Trophoblast cell (in vitro differentiated cells and primary cell): ENCODE measurements around the gene UBE2Q1.
A peak's percentile ranks its signal among the peaks of the same experiment; 100 is the strongest.

ENCODE experiments used
- DNase-seq, 2 donors: peaks; one replicate each; pipeline ENCODE4 v3.0.0-alpha.2; 2016
- H2AFZ ChIP-seq: 2 replicates; pipeline ENCODE4 v1.6.1; 2013; ENCODE audit warnings: low read length, moderate library complexity, mild to moderate bottlenecking; ENCODE audit not compliant: insufficient read depth, poor library complexity
- H2AK5ac ChIP-seq: 2 replicates; pipeline ENCODE4 v1.6.1; 2013; ENCODE audit warnings: mild to moderate bottlenecking, low read length
- H2BK120ac ChIP-seq: 2 replicates; pipeline ENCODE4 v1.6.1; 2013; ENCODE audit warnings: low read length, mild to moderate bottlenecking, moderate library complexity; ENCODE audit not compliant: insufficient read depth, poor library complexity
- H2BK12ac ChIP-seq: 2 replicates; pipeline ENCODE4 v1.6.1; 2013; ENCODE audit warnings: mild to moderate bottlenecking, low read length, moderate library complexity
- H2BK5ac ChIP-seq: 2 replicates; pipeline ENCODE4 v1.6.1; 2013; ENCODE audit warnings: low read length, low read depth, moderate library complexity, mild to moderate bottlenecking; ENCODE audit not compliant: poor library complexity
- H3K14ac ChIP-seq: 2 replicates; pipeline ENCODE4 v1.6.1; 2013; ENCODE audit warnings: mild to moderate bottlenecking, low read length
- H3K18ac ChIP-seq: 2 replicates; pipeline ENCODE4 v1.6.1; 2013; ENCODE audit warnings: mild to moderate bottlenecking, low read length
- H3K23ac ChIP-seq: 2 replicates; pipeline ENCODE4 v1.6.1; 2013; ENCODE audit warnings: low read length
- H3K27ac ChIP-seq: 2 replicates; pipeline ENCODE4 v1.5.1; 2013; ENCODE audit warnings: low read depth, mild to moderate bottlenecking, inconsistent platforms, low read length, moderate library complexity
- H3K27me3 ChIP-seq: 2 replicates; pipeline ENCODE4 v1.6.1; 2013; ENCODE audit warnings: inconsistent platforms, mild to moderate bottlenecking, low read length, moderate library complexity; ENCODE audit not compliant: insufficient read depth
- H3K36me3 ChIP-seq, 2 experiments: 1 replicate in 1 of 2; 2 replicates in 1 of 2; pipeline ENCODE4 v1.6.1; 2013; ENCODE audit warnings: low read length in 2 of 2, mild to moderate bottlenecking in 2 of 2, moderate library complexity in 1 of 2; ENCODE audit not compliant: insufficient read depth in 2 of 2, control insufficient read depth in 1 of 2
- H3K4ac ChIP-seq: 2 replicates; pipeline ENCODE4 v1.6.1; 2013; ENCODE audit warnings: low read depth, mild to moderate bottlenecking, low read length, moderate library complexity
- H3K4me1 ChIP-seq, 2 experiments: 1 replicate in 1 of 2; 2 replicates in 1 of 2; pipeline ENCODE4 v1.6.1; 2013; ENCODE audit warnings: low read length in 2 of 2, mild to moderate bottlenecking in 2 of 2, moderate library complexity in 1 of 2; ENCODE audit not compliant: insufficient read depth in 2 of 2, control insufficient read depth in 1 of 2
- H3K4me2 ChIP-seq: 2 replicates; pipeline ENCODE4 v1.6.1; 2013; ENCODE audit warnings: inconsistent platforms, mild to moderate bottlenecking, low read length, moderate library complexity
- H3K4me3 ChIP-seq: 2 replicates; pipeline ENCODE4 v1.5.1; 2013; ENCODE audit warnings: mild to moderate bottlenecking, low read depth, low read length, inconsistent platforms
- H3K79me1 ChIP-seq: one replicate; pipeline ENCODE4 v1.6.1; 2013; ENCODE audit warnings: low read length
- H3K79me2 ChIP-seq: 2 replicates; pipeline ENCODE4 v1.6.1; 2013; ENCODE audit warnings: low read length, mild to moderate bottlenecking; ENCODE audit not compliant: control insufficient read depth, insufficient read depth, poor library complexity
- H3K9ac ChIP-seq: 2 replicates; pipeline ENCODE4 v1.6.1; 2013; ENCODE audit warnings: mild to moderate bottlenecking, low read length
- H3K9me3 ChIP-seq: 2 replicates; pipeline ENCODE4 v1.6.1; 2013; ENCODE audit warnings: low read depth, mild to moderate bottlenecking, control low read depth, inconsistent platforms, low read length; ENCODE audit not compliant: insufficient read depth
- H4K12ac ChIP-seq: 2 replicates; pipeline ENCODE4 v1.6.1; 2013; ENCODE audit warnings: low read depth, mild to moderate bottlenecking, low read length, moderate library complexity
- H4K8ac ChIP-seq: 2 replicates; pipeline ENCODE4 v1.6.1; 2013; ENCODE audit warnings: low read depth, mild to moderate bottlenecking, low read length, moderate library complexity
- H4K91ac ChIP-seq: one replicate; pipeline ENCODE4 v1.6.1; 2013; ENCODE audit warnings: low read depth, mild to moderate bottlenecking, low read length, moderate library complexity
- WGBS: extraction: QIAGEN DNeasy Blood & Tissue Kit; methylation state at CpG from one replicate; pipeline ENCODE4 v1.1.7; 2013; ENCODE audit warnings: missing lambda C conversion rate; ENCODE audit not compliant: insufficient read length, insufficient coverage; ENCODE audit errors: extremely low coverage; 5-methylcytosine and 5-hydroxymethylcytosine counted together

Gene UBE2Q1

GRCh38 chr1:154583773-154584172 is 25.3 kb upstream of the UBE2Q1 start:
- Histone ChIP-seq H3K36me3 (peaks cover 63 to 90% of the 10 kb centered on the region in 2 experiments), H4K91ac (no peak overlapping the region), H2BK12ac (no peak overlapping the region), H2AK5ac (no peak overlapping the region), H3K9me3 (no peaks in the 10 kb centered on the region), H3K9ac (no peak overlapping the region), H4K12ac (no peak overlapping the region), H3K4me1 (no peaks in the 10 kb centered on the region), H3K23ac (no peak overlapping the region), H3K79me2 (no peaks in the 10 kb centered on the region), H3K14ac (no peak overlapping the region), H3K79me1 (no peaks in the 10 kb centered on the region), H3K4me3 (no peak overlapping the region), H3K27me3 (no peaks in the 10 kb centered on the region), H2BK5ac (no peak overlapping the region), H3K27ac (no peak overlapping the region), H2BK120ac (no peak overlapping the region), H3K4ac (no peak overlapping the region), H3K4me2 (no peak overlapping the region), H4K8ac (no peak overlapping the region), H2AFZ (no peak overlapping the region), H3K18ac (no peak overlapping the region)
- no CpG with 5 or more reads among the region's 9 CpGs for WGBS
- peak in 1 of 2 donors; percentile 27 for DNase-seq

- Histone ChIP-seq H3K14ac (no peak overlapping the region), H3K9ac (no peak overlapping the region), H4K91ac (no peak overlapping the region), H3K4ac (no peak overlapping the region), H4K12ac (no peak overlapping the region), H4K8ac (no peak overlapping the region), H3K27me3 (no peaks in the 10 kb centered on the region), H2BK120ac (no peak overlapping the region), H3K23ac (no peak overlapping the region), H3K36me3 (peaks cover 65 to 90% of the 10 kb centered on the region in 2 experiments), H2BK12ac (no peak overlapping the region), H2AK5ac (no peak overlapping the region), H3K4me3 (no peak overlapping the region), H3K27ac (no peak overlapping the region), H3K79me2 (no peaks in the 10 kb centered on the region), H3K4me1 (no peaks in the 10 kb centered on the region), H3K18ac (no peak overlapping the region), H2AFZ (no peak overlapping the region), H2BK5ac (no peak overlapping the region), H3K79me1 (no peaks in the 10 kb centered on the region), H3K4me2 (no peak overlapping the region), H3K9me3 (no peaks in the 10 kb centered on the region)
- no CpG with 5 or more reads among the region's 6 CpGs for WGBS
- DNase-seq, result no peak
Measured at GRCh38 chr1:154582885-154583284, 24.4 kb upstream of the UBE2Q1 start.

- no peak for DNase-seq
- Histone ChIP-seq H3K23ac (no peak overlapping the region), H3K4me3 (no peak overlapping the region), H3K36me3 (peaks cover 59 to 84% of the 10 kb centered on the region in 2 experiments), H3K79me1 (no peaks in the 10 kb centered on the region), H3K27me3 (no peaks in the 10 kb centered on the region), H4K12ac (no peak overlapping the region), H3K4me2 (no peak overlapping the region), H3K4ac (no peak overlapping the region), H4K8ac (no peak overlapping the region), H3K27ac (no peak overlapping the region), H3K79me2 (no peaks in the 10 kb centered on the region), H2BK120ac (no peak overlapping the region), H3K14ac (no peak overlapping the region), H4K91ac (no peak overlapping the region), H3K9ac (no peak overlapping the region), H3K18ac (no peak overlapping the region), H3K9me3 (no peaks in the 10 kb centered on the region), H3K4me1 (no peaks in the 10 kb centered on the region), H2AFZ (no peak overlapping the region), H2BK5ac (no peak overlapping the region), H2BK12ac (no peak overlapping the region), H2AK5ac (no peak overlapping the region)
- no CpG with 5 or more reads among the region's 3 CpGs for WGBS
Measured at GRCh38 chr1:154581766-154582165, 23.3 kb upstream of the UBE2Q1 start.

- no peaks in the 10 kb centered on the region for H3K79me2 ChIP-seq
- H2BK5ac ChIP-seq, result no peak overlapping the region
- H3K79me1 ChIP-seq, result no peaks in the 10 kb centered on the region
- no peak overlapping the region for H3K18ac ChIP-seq
- no peak for DNase-seq
- no peak overlapping the region for H3K4ac ChIP-seq
- H2BK12ac ChIP-seq, result no peak overlapping the region
- peaks cover 42 to 60% of the 10 kb centered on the region in 2 experiments for H3K36me3 ChIP-seq
- no peak overlapping the region for H3K14ac ChIP-seq
- no peak overlapping the region for H2AFZ ChIP-seq
- no peak overlapping the region for H3K4me3 ChIP-seq
- H2BK120ac ChIP-seq, result no peak overlapping the region
- H4K8ac ChIP-seq, result no peak overlapping the region
- no peak overlapping the region for H3K23ac ChIP-seq
- H4K12ac ChIP-seq, result no peak overlapping the region
- H3K4me2 ChIP-seq, result no peak overlapping the region
- H3K9me3 ChIP-seq, result peaks cover 2% of the 10 kb centered on the region
- H3K9ac ChIP-seq, result no peak overlapping the region
- H3K27ac ChIP-seq, result no peak overlapping the region
- H2AK5ac ChIP-seq, result no peak overlapping the region
- WGBS, result no CpG with 5 or more reads among the region's 8 CpGs
- no peaks in the 10 kb centered on the region for H3K27me3 ChIP-seq
- no peak overlapping the region for H4K91ac ChIP-seq
- no peaks in the 10 kb centered on the region for H3K4me1 ChIP-seq
Measured at GRCh38 chr1:154579374-154579773, 20.9 kb upstream of the UBE2Q1 start.
